ENCODE measurements around the gene CEP162. TPM values are rescaled to one million over a fixed set of nuclear protein-coding genes. Genes with fewer than 3 reads are reported as not detected.
A peak's percentile ranks its signal among the peaks of the same experiment; 100 is the strongest.

CEP162 gene
- total RNA-seq, 2 donors from 2014 or later: 29.7 to 39.2 TPM

- Mint-ChIP-seq H3K27ac (no peak overlapping the region), H3K27me3 (ENCODE audit: insufficient read depth) (no peaks in the 10 kb centered on the region), H3K4me1 (peaks cover 21% of the 10 kb centered on the region), H3K36me3 (ENCODE audit: low read depth) (peaks cover 46% of the 10 kb centered on the region), H3K9me3 (no peaks in the 10 kb centered on the region), H3K4me3 (no peak overlapping the region)
- 94 to 95% methylated on average over 3 to 4 of the region's 4 CpGs for WGBS, 2 experiments (ENCODE audit: insufficient coverage in 1 of 2, insufficient read length in 1 of 2)
- no peak for TF ChIP-seq CTCF (conservative IDR thresholded peaks at IDR 0.05)
- H3K27ac ChIP-seq (ENCODE audit: low read depth, low read length): no peak overlapping the region
- H3K27me3 ChIP-seq (ENCODE audit: control insufficient read depth, insufficient read depth, low read length, poor library complexity, severe bottlenecking): no peaks in the 10 kb centered on the region
- no peak overlapping the region for H3K4me3 ChIP-seq (ENCODE audit: low read length)
- peaks cover 3% of the 10 kb centered on the region for H3K4me1 ChIP-seq (ENCODE audit: control insufficient read depth, insufficient read depth, low read length)
- H3K36me3 ChIP-seq (ENCODE audit: control insufficient read depth, insufficient read depth, low read length): peaks cover 45% of the 10 kb centered on the region
- no peak overlapping the region for H3K9ac ChIP-seq (ENCODE audit: extremely low read depth, low read length, poor library complexity, severe bottlenecking)
- H3K9me3 ChIP-seq (ENCODE audit: control insufficient read depth, low read length): no peaks in the 10 kb centered on the region
- DNase-seq: no peak
These were observed 71.1 kb downstream of the CEP162 start for GRCh38 chr6:84156306-84156705.

- DNase-seq: no peak
- peaks cover 42% of the 10 kb centered on the region for H3K36me3 ChIP-seq (ENCODE audit: control insufficient read depth, insufficient read depth, low read length)
- H3K27ac ChIP-seq (ENCODE audit: low read depth, low read length): no peak overlapping the region
- Mint-ChIP-seq H3K36me3 (ENCODE audit: low read depth) (peaks cover 48% of the 10 kb centered on the region), H3K4me1 (peaks cover 18% of the 10 kb centered on the region), H3K9me3 (no peaks in the 10 kb centered on the region), H3K4me3 (no peak overlapping the region), H3K27ac (no peak overlapping the region), H3K27me3 (ENCODE audit: insufficient read depth) (no peaks in the 10 kb centered on the region)
- H3K4me3 ChIP-seq (ENCODE audit: low read length): no peak overlapping the region
- no peak overlapping the region for H3K9ac ChIP-seq (ENCODE audit: extremely low read depth, low read length, poor library complexity, severe bottlenecking)
- WGBS, 2 experiments (ENCODE audit: insufficient coverage in 1 of 2, insufficient read length in 1 of 2): 82 to 85% methylated on average over 1 of the region's 1 CpG
- H3K9me3 ChIP-seq (ENCODE audit: control insufficient read depth, low read length): no peaks in the 10 kb centered on the region
- H3K4me1 ChIP-seq (ENCODE audit: control insufficient read depth, insufficient read depth, low read length): peaks cover 3% of the 10 kb centered on the region
- no peaks in the 10 kb centered on the region for H3K27me3 ChIP-seq (ENCODE audit: control insufficient read depth, insufficient read depth, low read length, poor library complexity, severe bottlenecking)
- TF ChIP-seq CTCF (conservative IDR thresholded peaks at IDR 0.05): no peak
These were observed 75.8 kb downstream of the CEP162 start for GRCh38 chr6:84151669-84152068.

GRCh38 chr6:84150705-84151104, 76.7 kb downstream of the CEP162 start:
- Mint-ChIP-seq H3K27ac (peak overlapping the region; percentile 14), H3K4me3 (no peak overlapping the region), H3K27me3 (ENCODE audit: insufficient read depth) (no peaks in the 10 kb centered on the region), H3K36me3 (ENCODE audit: low read depth) (peaks cover 51% of the 10 kb centered on the region), H3K9me3 (no peaks in the 10 kb centered on the region), H3K4me1 (peaks cover 10% of the 10 kb centered on the region)
- no peak overlapping the region for H3K27ac ChIP-seq (ENCODE audit: low read depth, low read length)
- WGBS, 2 experiments (ENCODE audit: insufficient coverage in 1 of 2, insufficient read length in 1 of 2): 92 to 94% methylated on average over 1 of the region's 1 CpG
- no peak overlapping the region for H3K9ac ChIP-seq (ENCODE audit: extremely low read depth, low read length, poor library complexity, severe bottlenecking)
- H3K9me3 ChIP-seq (ENCODE audit: control insufficient read depth, low read length): no peaks in the 10 kb centered on the region
- no peaks in the 10 kb centered on the region for H3K27me3 ChIP-seq (ENCODE audit: control insufficient read depth, insufficient read depth, low read length, poor library complexity, severe bottlenecking)
- H3K4me3 ChIP-seq (ENCODE audit: low read length): no peak overlapping the region
- peaks cover 46% of the 10 kb centered on the region for H3K36me3 ChIP-seq (ENCODE audit: control insufficient read depth, insufficient read depth, low read length)
- DNase-seq: no peak
- no peak for TF ChIP-seq CTCF (conservative IDR thresholded peaks at IDR 0.05)
- peaks cover under 1% of the 10 kb centered on the region for H3K4me1 ChIP-seq (ENCODE audit: control insufficient read depth, insufficient read depth, low read length)

Data from endodermal cell (in vitro differentiated cells).